Stimulated activated CD4-positive, alpha-beta T cell treated with anti-CD3 and anti-CD28 coated beads, Interleukin-15, amount 100 ng/mL, for 24 hours (primary cell): Measurements from ENCODE around the gene FOXRED1.

Experiments
- DNase-seq: peaks from one replicate; pipeline ENCODE4 v3.0.0-alpha.2; 2020

Gene FOXRED1

GRCh38 chr11:126312961-126313360 lies 44.0 kb downstream of the FOXRED1 start:
- DNase-seq = no peak

GRCh38 chr11:126313826-126314225 lies 44.9 kb downstream of the FOXRED1 start:
- no peak for DNase-seq

GRCh38 chr11:126317432-126317755 lies 48.4 kb downstream of the FOXRED1 start:
- no peak for DNase-seq

- DNase-seq = peak; percentile 42
Observed at GRCh38 chr11:126317756-126318573, 49.0 kb downstream of the FOXRED1 start.

GRCh38 chr11:126318574-126319373 lies 49.8 kb downstream of the FOXRED1 start:
- no peak for DNase-seq

GRCh38 chr11:126319374-126319740 lies 50.4 kb downstream of the FOXRED1 start:
- DNase-seq = no peak

GRCh38 chr11:126322996-126323395 lies 54.0 kb downstream of the FOXRED1 start:
- no peak for DNase-seq

GRCh38 chr11:126327281-126328000 lies 58.5 kb downstream of the FOXRED1 start:
- DNase-seq = no peak
